LNCaP clone FGC (cell line): Measurements from ENCODE around the gene CHAF1A.

Source experiments
- DNase-seq: peaks from one replicate; pipeline ENCODE4 v3.0.0-alpha.2; 2011; ENCODE audit warnings: low read depth
- H3K4me3 ChIP-seq: 2 replicates; pipeline ENCODE4 v1.5.1; 2011; ENCODE audit warnings: mild to moderate bottlenecking, low read depth, low read length, control low read depth
- CTCF ChIP-seq: IDR thresholded peaks from 2 replicates; pipeline ENCODE4 v1.5.1; 2012; ENCODE audit warnings: mild to moderate bottlenecking; ENCODE audit not compliant: control insufficient read depth, insufficient read depth; ENCODE audit errors: extremely low read depth

Gene CHAF1A

GRCh38 chr19:4401769-4402170 lies 670 bp upstream of the CHAF1A start:
- peak overlapping the region; percentile 96 for H3K4me3 ChIP-seq
- no peak for DNase-seq
- TF ChIP-seq CTCF, result no peak

- H3K4me3 ChIP-seq, result peak overlapping the region; percentile 96
- TF ChIP-seq CTCF, result no peak
- DNase-seq, result no peak
These were observed 743 bp downstream of the CHAF1A start for GRCh38 chr19:4403005-4403761.

- no peak overlapping the region for H3K4me3 ChIP-seq
- TF ChIP-seq CTCF, result no peak
- no peak for DNase-seq
These were observed 3.5 kb downstream of the CHAF1A start for GRCh38 chr19:4405977-4406376.

- no peak for DNase-seq
- no peak overlapping the region for H3K4me3 ChIP-seq
- TF ChIP-seq CTCF, result no peak
These were observed 4.2 kb downstream of the CHAF1A start for GRCh38 chr19:4406626-4407025.

- H3K4me3 ChIP-seq, result no peak overlapping the region
- no peak for DNase-seq
- no peak for TF ChIP-seq CTCF
These were observed 6.9 kb downstream of the CHAF1A start for GRCh38 chr19:4409123-4409933.

GRCh38 chr19:4413588-4413987 lies 11.1 kb downstream of the CHAF1A start:
- no peak for DNase-seq
- no peak for TF ChIP-seq CTCF
- no peak overlapping the region for H3K4me3 ChIP-seq
